A549 treated with Hydrocortisone at 1 μM for 4 hours (cell line): ENCODE data around the gene TUBA1B. TPM values are rescaled to one million over a fixed set of nuclear protein-coding genes. Genes with fewer than 3 reads are reported as not detected.

Source experiments
- total RNA-seq: library from RNA; stranded (reverse); fragments of 200-300 nt; extraction: Qiagen RNA extraction; gene quantifications from 5 replicates; pipeline ENCODE4 v1.2.3, GENCODE V29; 2022

TUBA1B gene
- total RNA-seq: 2,285 to 2,528 TPM (median 2,417 TPM) in 5 replicates

DNA sequence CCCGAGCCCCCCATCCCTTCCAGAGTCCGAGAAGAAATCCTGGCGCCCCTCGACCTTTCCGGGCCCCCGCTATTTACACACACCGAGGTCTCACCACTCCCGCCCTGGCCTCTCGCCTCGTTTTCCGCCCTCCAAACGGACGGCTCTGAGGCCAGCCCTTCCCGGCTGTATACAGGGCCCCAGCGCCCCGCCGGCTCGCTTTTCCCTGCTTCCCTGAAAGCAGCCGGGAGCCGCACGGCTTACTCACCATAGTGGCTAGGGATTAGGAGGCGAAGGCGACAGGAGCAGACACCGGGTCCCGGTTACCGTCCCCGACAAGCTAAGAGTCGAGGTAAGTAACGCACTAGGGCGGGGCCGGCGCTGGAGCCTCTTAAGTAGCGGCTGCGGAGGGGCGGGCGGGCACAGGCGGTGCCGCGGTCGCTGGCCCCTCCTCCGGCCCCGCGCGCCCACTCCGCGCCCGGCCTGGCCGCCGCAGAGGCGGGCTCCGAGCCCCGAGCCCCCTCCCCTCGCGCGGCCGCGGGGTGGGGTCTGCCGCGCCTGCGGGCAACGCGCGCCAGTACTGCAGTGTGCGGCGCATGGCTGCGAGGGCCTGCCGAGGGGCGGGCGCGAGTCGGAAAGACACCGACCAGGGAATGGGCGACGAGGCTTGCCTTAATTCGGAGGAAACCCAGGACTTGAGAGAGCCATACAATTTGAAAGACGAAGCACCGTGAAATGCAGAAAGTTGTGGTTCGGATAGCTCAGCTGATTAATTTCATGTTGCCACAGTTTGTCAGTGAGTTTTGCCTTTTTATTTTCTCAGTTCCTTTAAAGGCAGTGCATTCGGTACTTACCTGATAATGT lies at the start of gene TUBA1B:
TSS of gene TUBA1B (minus strand) at position 345 of the 843 bp plus-strand sequence. CDS start at position 250, 95 bp downstream.

GRCh38 chr12:49110464-49111155 lies 20.6 kb downstream of the TUBA1B start, which contains the start of gene LMBR1L:
Gene LMBR1L, minus strand, starts transcription at chr12:49110847. Its CDS starts 292 bp downstream, at chr12:49110555.

DNA sequence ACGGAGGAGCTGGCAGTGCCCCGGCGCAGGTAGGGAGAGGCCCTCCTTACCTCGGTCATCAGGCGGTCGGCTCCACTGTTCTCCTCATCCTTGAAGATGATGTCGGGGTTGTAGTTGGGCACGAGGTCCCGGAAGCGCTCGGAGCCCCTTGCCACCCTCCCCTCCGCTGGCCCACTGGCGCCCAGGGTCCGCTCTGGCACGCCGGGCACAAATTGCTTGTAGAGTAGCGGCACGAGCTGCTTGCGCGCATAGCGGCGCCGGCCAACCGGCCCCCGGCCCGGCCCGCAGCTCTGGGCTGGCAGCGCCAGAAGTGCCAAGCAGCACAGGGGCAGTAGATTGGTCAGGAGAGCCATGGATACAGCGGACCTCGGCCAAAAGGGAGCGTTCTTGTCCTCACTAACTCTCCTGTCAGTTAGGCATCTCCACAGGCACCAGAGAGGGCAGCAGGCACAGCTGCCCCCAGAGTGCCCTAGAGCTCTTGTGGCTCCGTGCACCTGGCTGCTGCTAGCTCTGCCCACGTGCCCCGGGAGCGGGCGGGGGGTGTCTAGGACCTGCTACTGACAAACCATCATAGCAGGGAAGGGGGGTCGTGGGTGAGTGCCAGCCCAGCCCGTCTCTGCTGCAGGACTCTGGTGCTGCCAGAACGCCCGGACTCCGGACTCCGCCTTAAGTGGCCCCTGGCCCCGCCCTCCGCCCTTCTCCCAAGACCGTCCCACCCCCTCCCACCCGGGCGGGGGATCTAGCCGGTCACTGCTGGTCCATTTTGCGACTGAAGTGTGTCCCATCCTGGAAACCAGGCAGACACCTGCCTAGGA lies 36.8 kb downstream of the TUBA1B start, which contains the start of gene DHH:
TSS of gene DHH (minus strand) at position 642 of the 815 bp plus-strand sequence. CDS start at position 353, 289 bp downstream.

Other genes starting within 250 kb of the TUBA1B start
- gene FKBP11, start 205.9 kb downstream of the TUBA1B start, total RNA-seq: 45.1 to 61.0 TPM (median 59.0 TPM) in 5 replicates
- 124 to 156 TPM (median 151 TPM) in 5 replicates for gene ARF3, start 173.9 kb downstream of the TUBA1B start, total RNA-seq
- 1.8 to 2.3 TPM (median 2.0 TPM) in 5 replicates for gene WNT10B, start 159.7 kb downstream of the TUBA1B start, total RNA-seq
- 0.07 to 0.15 TPM (median 0.12 TPM) in 5 replicates for gene WNT1, start 153.1 kb downstream of the TUBA1B start, total RNA-seq
- 0.62 to 0.75 TPM (median 0.68 TPM) in 5 replicates for gene DDN, start 132.0 kb downstream of the TUBA1B start, total RNA-seq
- 39.3 to 49.0 TPM (median 41.1 TPM) in 5 replicates for gene PRKAG1, start 112.6 kb downstream of the TUBA1B start, total RNA-seq
- gene KMT2D, start 70.6 kb downstream of the TUBA1B start, total RNA-seq: 30.6 to 49.0 TPM (median 33.5 TPM) in 5 replicates
- gene RHEBL1, start 61.4 kb downstream of the TUBA1B start, total RNA-seq: 3.2 to 4.9 TPM (median 4.6 TPM) in 5 replicates
- 0.03 TPM in 1 of 5 replicates, not detected in the others for gene DHH, start 36.6 kb downstream of the TUBA1B start, total RNA-seq
- gene LMBR1L, start 20.5 kb downstream of the TUBA1B start, total RNA-seq: 13.4 to 15.4 TPM (median 14.5 TPM) in 5 replicates
- gene TUBA1A, start 57.7 kb upstream of the TUBA1B start, total RNA-seq: 182 to 235 TPM (median 228 TPM) in 5 replicates
- gene TUBA1C, start 133.7 kb upstream of the TUBA1B start, total RNA-seq: 1,549 to 2,166 TPM (median 1,667 TPM) in 5 replicates
- 0.97 to 1.9 TPM (median 1.6 TPM) in 5 replicates for gene PRPH, start 163.8 kb upstream of the TUBA1B start, total RNA-seq
- gene TROAP, start 191.9 kb upstream of the TUBA1B start, total RNA-seq: 74.4 to 87.6 TPM (median 83.8 TPM) in 5 replicates
- 4.8 to 7.6 TPM (median 6.3 TPM) in 5 replicates for gene C1QL4, start 205.8 kb upstream of the TUBA1B start, total RNA-seq
- 19.5 to 22.7 TPM (median 20.2 TPM) in 5 replicates for gene DNAJC22, start 215.5 kb upstream of the TUBA1B start, total RNA-seq
- 26.1 to 38.4 TPM (median 31.5 TPM) in 5 replicates for gene SPATS2, start 236.1 kb upstream of the TUBA1B start, total RNA-seq